Keratinocyte (primary cell): Measurements from ENCODE around the gene PDE1A. TPM values are rescaled to one million over a fixed set of nuclear protein-coding genes. Genes with fewer than 3 reads are reported as not detected.

Source experiments
- DNase-seq: peaks from one replicate; pipeline ENCODE4 v3.0.0-alpha.2; 2011; ENCODE audit warnings: low read depth, missing footprints, low spot score
- FAIRE-seq: peaks from 2 replicates; lab custom pipeline; 2011; peaks lifted over from hg19 to GRCh38; lab: Jason Lieb, UNC
- H2AFZ ChIP-seq: 2 replicates; pipeline ENCODE4 v1.6.0; 2012; ENCODE audit warnings: low read length, control low read depth, inconsistent platforms; ENCODE audit not compliant: control insufficient read depth
- H3K27ac ChIP-seq: 2 replicates; pipeline ENCODE4 v1.5.1; 2011; ENCODE audit warnings: low read length; ENCODE audit not compliant: control insufficient read depth, insufficient read depth
- H3K27me3 ChIP-seq: 3 replicates; pipeline ENCODE4 v1.6.0; 2011; ENCODE audit warnings: low read length; ENCODE audit not compliant: control insufficient read depth, insufficient read depth; ENCODE audit errors: extremely low read depth
- H3K36me3 ChIP-seq, 2 experiments: 2 replicates in 1 of 2; 3 replicates in 1 of 2; pipeline ENCODE4 v1.5.1; 2011; ENCODE audit warnings: low read length in 2 of 2, mild to moderate bottlenecking in 1 of 2; ENCODE audit not compliant: control insufficient read depth in 2 of 2, insufficient read depth in 2 of 2; ENCODE audit errors: extremely low read depth in 1 of 2
- H3K4me1 ChIP-seq: 3 replicates; pipeline ENCODE4 v1.5.1; 2011; ENCODE audit warnings: low read length; ENCODE audit not compliant: control insufficient read depth, insufficient read depth; ENCODE audit errors: extremely low read depth
- H3K4me2 ChIP-seq: 3 replicates; pipeline ENCODE4 v1.6.0; 2011; ENCODE audit warnings: low read depth, low read length; ENCODE audit not compliant: control insufficient read depth, insufficient read depth; ENCODE audit errors: extremely low read depth
- H3K4me3 ChIP-seq, 3 experiments: fragments of 200-600 bp in 1 of 3; sonication (generic) in 1 of 3; 2 replicates in 2 of 3; 3 replicates in 1 of 3; pipeline ENCODE4 v1.5.1; 2011 to 2016; ENCODE audit warnings: low read length in 3 of 3, mild to moderate bottlenecking in 3 of 3, control low read depth in 2 of 3, inconsistent platforms in 1 of 3, low read depth in 1 of 3, mixed read lengths in 1 of 3, mixed run types in 1 of 3, moderate library complexity in 1 of 3; ENCODE audit not compliant: control insufficient read depth in 2 of 3, insufficient read depth in 2 of 3; ENCODE audit errors: extremely low read depth in 1 of 3
- H3K79me2 ChIP-seq: 2 replicates; pipeline ENCODE4 v1.6.0; 2012; ENCODE audit warnings: low read length; ENCODE audit not compliant: control insufficient read depth, insufficient read depth
- H3K9ac ChIP-seq: 3 replicates; pipeline ENCODE4 v1.6.0; 2011; ENCODE audit warnings: low read length; ENCODE audit not compliant: control insufficient read depth, insufficient read depth; ENCODE audit errors: extremely low read depth
- H3K9me1 ChIP-seq: 3 replicates; pipeline ENCODE4 v1.6.0; 2011; ENCODE audit warnings: low read length; ENCODE audit not compliant: control insufficient read depth, insufficient read depth; ENCODE audit errors: extremely low read depth
- H3K9me3 ChIP-seq: 2 replicates; pipeline ENCODE4 v1.5.1; 2012; ENCODE audit warnings: low read depth, low read length; ENCODE audit not compliant: control insufficient read depth
- H4K20me1 ChIP-seq: 3 replicates; pipeline ENCODE4 v1.6.0; 2011; ENCODE audit warnings: low read length; ENCODE audit not compliant: control insufficient read depth, insufficient read depth; ENCODE audit errors: extremely low read depth
- CTCF ChIP-seq, 3 experiments: IDR thresholded peaks in 1 of 3; conservative IDR thresholded peaks in 1 of 3; optimal IDR thresholded peaks in 1 of 3; 2 replicates in 2 of 3; 3 replicates in 1 of 3; pipeline versions ENCODE3 to v1.5.1; 2011; ENCODE audit warnings: low read length in 3 of 3, mild to moderate bottlenecking in 3 of 3, moderate library complexity in 2 of 3, control low read depth in 1 of 3, inconsistent platforms in 1 of 3; ENCODE audit not compliant: insufficient read depth in 2 of 3; ENCODE audit errors: extremely low read depth in 1 of 3
- EZH2 ChIP-seq: IDR thresholded peaks from one replicate; pipeline ENCODE4 v1.6.1; 2012; ENCODE audit warnings: inconsistent platforms, mild to moderate bottlenecking, low read length, moderate library complexity
- dilution Hi-C: fragments of 300-500 bp; cut with MboI; formaldehyde crosslinking; loops from one replicate; pipeline ENCODE4 v1.7.0; 2020; ENCODE audit warnings: low sequenced_read_pairs; ENCODE audit not compliant: extremely low pct_ligation_motif_present
- polyA plus RNA-seq, 5 experiments: library from polyadenylated mRNA; depleted of rRNA in 3 of 5; stranded (reverse) in 3 of 5; stranded (forward) in 1 of 5; unstranded in 1 of 5; fragments of >200 nt; gene quantifications; 1 replicate in 1 of 5; 2 replicates in 3 of 5; 3 replicates in 1 of 5; pipeline versions ENCODE4 v1.2.1 to v1.2.3, GENCODE V29; 2011 to 2012; ENCODE audit warnings: missing spikeins in 2 of 5, low read depth in 1 of 5, low replicate concordance in 1 of 5

The PDE1A gene
- polyA plus RNA-seq, 1 donor (not counting 4 experiments of a cell fraction or from before 2014, with no cell fraction given) = 0.10 TPM

- FAIRE-seq (peak; percentile 26), DNase-seq (no peak)
- no peak overlapping the region for H3K4me2 ChIP-seq
- H4K20me1 ChIP-seq = no peaks in the 10 kb centered on the region
- no peaks in the 10 kb centered on the region for H3K27me3 ChIP-seq
- no peaks in the 10 kb centered on the region for H3K36me3 ChIP-seq
- no peak for TF ChIP-seq EZH2
- no peak for TF ChIP-seq CTCF (optimal IDR thresholded peaks at IDR 0.05 in 1 of 3, IDR thresholded peaks at IDR 0.05 in 1 of 3, conservative IDR thresholded peaks at IDR 0.05 in 1 of 3; ENCODE audit: extremely low read depth in 1 of 3, insufficient read depth in 2 of 3, low read length in 3 of 3)
- no peak overlapping the region for H3K4me3 ChIP-seq
- dilution Hi-C loops = no loop called here
- H3K9me3 ChIP-seq = no peaks in the 10 kb centered on the region
- no peaks in the 10 kb centered on the region for H3K9me1 ChIP-seq
- no peak overlapping the region for H2AFZ ChIP-seq
- H3K27ac ChIP-seq = no peak overlapping the region
- no peaks in the 10 kb centered on the region for H3K79me2 ChIP-seq
- no peak overlapping the region for H3K9ac ChIP-seq
- peaks cover 6% of the 10 kb centered on the region for H3K4me1 ChIP-seq
Measured at GRCh38 chr2:182359027-182359989, 67.5 kb downstream of the PDE1A start.

- dilution Hi-C loops = no loop called here
- Histone ChIP-seq H3K27ac (no peak overlapping the region), H3K27me3 (no peaks in the 10 kb centered on the region), H3K9me3 (no peaks in the 10 kb centered on the region), H3K4me1 (peaks cover 6% of the 10 kb centered on the region), H3K4me2 (no peak overlapping the region), H3K4me3 (no peak overlapping the region), H3K9me1 (no peaks in the 10 kb centered on the region), H3K79me2 (no peaks in the 10 kb centered on the region), H3K9ac (no peak overlapping the region), H2AFZ (no peak overlapping the region), H3K36me3 (no peaks in the 10 kb centered on the region), H4K20me1 (no peaks in the 10 kb centered on the region)
- FAIRE-seq (no peak), DNase-seq (no peak)
- TF ChIP-seq CTCF (optimal IDR thresholded peaks at IDR 0.05 in 1 of 3, IDR thresholded peaks at IDR 0.05 in 1 of 3, conservative IDR thresholded peaks at IDR 0.05 in 1 of 3; ENCODE audit: extremely low read depth in 1 of 3, insufficient read depth in 2 of 3, low read length in 3 of 3) = no peak
- no peak for TF ChIP-seq EZH2
Measured at GRCh38 chr2:182358601-182359000, 68.2 kb downstream of the PDE1A start.
